K562 (cell line): ENCODE results near the gene NDST1.

ENCODE experiments used
- BACH1 ChIP-seq: fragments of 200-800 bp; sonication (Bioruptor generic); IDR thresholded peaks from 2 replicates; pipeline ENCODE4 v1.6.1; 2016; ENCODE audit warnings: missing genetic modification characterization, missing compliant biosample characterization
- POLR2A ChIP-seq: fragments of 450-650 bp; conservative IDR thresholded peaks from 2 replicates; pipeline ENCODE4 v1.6.1; 2016
- SETDB1 ChIP-seq: IDR thresholded peaks from one replicate; pipeline ENCODE4 v1.6.1; 2012; ENCODE audit warnings: low read length, control low read depth, inconsistent platforms
- STAG1 ChIP-seq: sonication (generic); formaldehyde crosslinking; IDR thresholded peaks from 2 replicates; pipeline ENCODE4 v1.5.0; 2020; ENCODE audit warnings: missing genetic modification reagents, borderline replicate concordance
- ZNF232 ChIP-seq: sonication (generic); formaldehyde crosslinking; IDR thresholded peaks from 2 replicates; pipeline ENCODE4 v1.8.0; 2022; ENCODE audit warnings: mild to moderate bottlenecking, missing genetic modification reagents
- ZNF384 ChIP-seq: IDR thresholded peaks from 2 replicates; pipeline ENCODE4 v1.6.1; 2012; ENCODE audit warnings: low read depth, low read length, improper control_type of control experiment
- TF ChIP-seq, protein P1 (sequence below), 3 experiments: IDR thresholded peaks in 2 of 3; conservative IDR thresholded peaks in 1 of 3; 2 replicates each; pipeline ENCODE4 v1.5.1; 2011 to 2012; ENCODE audit warnings: low read length in 3 of 3, mild to moderate bottlenecking in 3 of 3, control low read depth in 2 of 3, improper control_type of control experiment in 1 of 3, inconsistent platforms in 1 of 3, low read depth in 1 of 3, mixed read lengths in 1 of 3, moderate library complexity in 1 of 3; ENCODE audit not compliant: insufficient read depth in 2 of 3
- TF ChIP-seq, protein P2 (sequence below): sonication (generic); formaldehyde crosslinking; IDR thresholded peaks from 2 replicates; pipeline ENCODE4 v1.8.1; 2023; ENCODE audit warnings: mild to moderate bottlenecking, missing genetic modification reagents

DNA sequence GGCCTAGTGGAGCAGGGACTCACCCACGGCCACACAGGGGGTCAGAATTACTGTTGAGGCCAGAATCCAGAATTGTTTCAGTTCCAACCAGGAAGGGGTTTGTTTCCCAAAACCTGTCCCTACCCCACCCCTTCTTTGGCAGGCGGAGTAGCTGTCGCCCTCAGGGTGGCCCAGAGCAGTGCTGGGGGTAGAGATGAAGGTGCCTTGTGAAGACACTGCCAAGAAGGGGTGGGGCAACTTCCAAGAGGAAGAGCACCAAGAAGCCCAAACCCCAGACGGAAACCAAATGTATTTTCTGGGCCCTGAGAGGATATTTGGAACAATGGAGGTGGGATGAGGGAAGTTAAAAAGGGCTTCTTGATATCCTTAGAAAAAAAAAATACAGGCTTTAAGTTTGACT is 11.4 kb upstream of the NDST1 start:
- TF ChIP-seq, protein P1, sequence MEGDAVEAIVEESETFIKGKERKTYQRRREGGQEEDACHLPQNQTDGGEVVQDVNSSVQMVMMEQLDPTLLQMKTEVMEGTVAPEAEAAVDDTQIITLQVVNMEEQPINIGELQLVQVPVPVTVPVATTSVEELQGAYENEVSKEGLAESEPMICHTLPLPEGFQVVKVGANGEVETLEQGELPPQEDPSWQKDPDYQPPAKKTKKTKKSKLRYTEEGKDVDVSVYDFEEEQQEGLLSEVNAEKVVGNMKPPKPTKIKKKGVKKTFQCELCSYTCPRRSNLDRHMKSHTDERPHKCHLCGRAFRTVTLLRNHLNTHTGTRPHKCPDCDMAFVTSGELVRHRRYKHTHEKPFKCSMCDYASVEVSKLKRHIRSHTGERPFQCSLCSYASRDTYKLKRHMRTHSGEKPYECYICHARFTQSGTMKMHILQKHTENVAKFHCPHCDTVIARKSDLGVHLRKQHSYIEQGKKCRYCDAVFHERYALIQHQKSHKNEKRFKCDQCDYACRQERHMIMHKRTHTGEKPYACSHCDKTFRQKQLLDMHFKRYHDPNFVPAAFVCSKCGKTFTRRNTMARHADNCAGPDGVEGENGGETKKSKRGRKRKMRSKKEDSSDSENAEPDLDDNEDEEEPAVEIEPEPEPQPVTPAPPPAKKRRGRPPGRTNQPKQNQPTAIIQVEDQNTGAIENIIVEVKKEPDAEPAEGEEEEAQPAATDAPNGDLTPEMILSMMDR (IDR thresholded peaks at IDR 0.05 in 2 of 3, conservative IDR thresholded peaks at IDR 0.05 in 1 of 3; ENCODE audit: insufficient read depth in 2 of 3, low read depth in 1 of 3, low read length in 3 of 3): no peak
- TF ChIP-seq POLR2A (no peak), BACH1 (tag) (no peak), ZNF384 (no peak), STAG1 (CRISPR knock-in tag) (no peak), ZNF232 (CRISPR knock-in tag) (no peak), SETDB1 (no peak)
- TF ChIP-seq, protein P2, sequence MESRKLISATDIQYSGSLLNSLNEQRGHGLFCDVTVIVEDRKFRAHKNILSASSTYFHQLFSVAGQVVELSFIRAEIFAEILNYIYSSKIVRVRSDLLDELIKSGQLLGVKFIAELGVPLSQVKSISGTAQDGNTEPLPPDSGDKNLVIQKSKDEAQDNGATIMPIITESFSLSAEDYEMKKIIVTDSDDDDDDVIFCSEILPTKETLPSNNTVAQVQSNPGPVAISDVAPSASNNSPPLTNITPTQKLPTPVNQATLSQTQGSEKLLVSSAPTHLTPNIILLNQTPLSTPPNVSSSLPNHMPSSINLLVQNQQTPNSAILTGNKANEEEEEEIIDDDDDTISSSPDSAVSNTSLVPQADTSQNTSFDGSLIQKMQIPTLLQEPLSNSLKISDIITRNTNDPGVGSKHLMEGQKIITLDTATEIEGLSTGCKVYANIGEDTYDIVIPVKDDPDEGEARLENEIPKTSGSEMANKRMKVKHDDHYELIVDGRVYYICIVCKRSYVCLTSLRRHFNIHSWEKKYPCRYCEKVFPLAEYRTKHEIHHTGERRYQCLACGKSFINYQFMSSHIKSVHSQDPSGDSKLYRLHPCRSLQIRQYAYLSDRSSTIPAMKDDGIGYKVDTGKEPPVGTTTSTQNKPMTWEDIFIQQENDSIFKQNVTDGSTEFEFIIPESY: no peak
